Measurements from ENCODE around the gene SPTLC1. TPM values are rescaled to one million over a fixed set of nuclear protein-coding genes. Genes with fewer than 3 reads are reported as not detected.

SPTLC1 gene
- total RNA-seq, 4 donors from 2014 or later, result 124 to 132 (median 127) TPM

- Histone ChIP-seq H3K9me3 (no peaks in the 10 kb centered on the region), H3K27ac (no peak overlapping the region), H3K36me3 (peaks cover 5 to 18% of the 10 kb centered on the region in 2 donors), H3K4me1 (no peaks in the 10 kb centered on the region), H3K27me3 (no peaks in the 10 kb centered on the region), H3K4me3 (replicated peaks in 1 of 3) (no peak overlapping the region)
- intact Hi-C loops (cut with DNase I), result no loop called here
- DNase-seq, result no peak
- TF ChIP-seq CTCF (IDR thresholded peaks at IDR 0.05) (no peak), POLR2A (IDR thresholded peaks at IDR 0.05) (no peak)
- WGBS, 2 donors, result 94 to 96% methylated on average over 1 of the region's 1 CpG
Measured at GRCh38 chr9:92057226-92057625, 58.0 kb downstream of the SPTLC1 start.

GRCh38 chr9:92055624-92056023 lies 59.6 kb downstream of the SPTLC1 start:
- 76 to 88% methylated on average over 2 of the region's 2 CpGs for WGBS, 2 donors
- intact Hi-C loops (cut with DNase I), result no loop called here
- H3K36me3 ChIP-seq, result peaks cover 5 to 18% of the 10 kb centered on the region in 2 donors
- no peak for DNase-seq
- H3K4me3 ChIP-seq (replicated peaks in 1 of 3), result no peak overlapping the region
- no peak overlapping the region for H3K27ac ChIP-seq
- no peaks in the 10 kb centered on the region for H3K4me1 ChIP-seq
- no peaks in the 10 kb centered on the region for H3K27me3 ChIP-seq
- no peaks in the 10 kb centered on the region for H3K9me3 ChIP-seq
- no peak for TF ChIP-seq CTCF (IDR thresholded peaks at IDR 0.05)
- no peak for TF ChIP-seq POLR2A (IDR thresholded peaks at IDR 0.05)

- H3K9me3 ChIP-seq, result no peaks in the 10 kb centered on the region
Measured at GRCh38 chr9:92048924-92049625, 66.1 kb downstream of the SPTLC1 start.

GRCh38 chr9:92047500-92047899 lies 67.7 kb downstream of the SPTLC1 start:
- Histone ChIP-seq H3K36me3 (peaks cover 28 to 40% of the 10 kb centered on the region in 2 donors), H3K27me3 (no peaks in the 10 kb centered on the region)
- WGBS, 2 donors, result 95% methylated on average over 3 of the region's 3 CpGs

More at GRCh38 chr9:92048924-92049625, 66.1 kb downstream of the SPTLC1 start:
- Histone ChIP-seq H3K36me3 (peaks cover 19 to 26% of the 10 kb centered on the region in 2 donors), H3K27ac (no peak overlapping the region), H3K4me3 (replicated peaks in 1 of 3) (no peak overlapping the region), H3K27me3 (no peaks in the 10 kb centered on the region), H3K4me1 (no peaks in the 10 kb centered on the region)
- TF ChIP-seq POLR2A (IDR thresholded peaks at IDR 0.05), result no peak
- no peak for TF ChIP-seq CTCF (IDR thresholded peaks at IDR 0.05)
- 88 to 89% methylated on average over 12 of the region's 12 CpGs for WGBS, 2 donors
- no peak for DNase-seq
- intact Hi-C loops (cut with DNase I), result no loop called here

More at GRCh38 chr9:92047500-92047899, 67.7 kb downstream of the SPTLC1 start:
- H3K4me3 ChIP-seq (replicated peaks in 1 of 3), result no peak overlapping the region
- intact Hi-C loops (cut with DNase I), result no loop called here
- no peak overlapping the region for H3K27ac ChIP-seq
- no peaks in the 10 kb centered on the region for H3K4me1 ChIP-seq
- DNase-seq, result no peak
- no peaks in the 10 kb centered on the region for H3K9me3 ChIP-seq
- TF ChIP-seq CTCF (IDR thresholded peaks at IDR 0.05), result no peak
- no peak for TF ChIP-seq POLR2A (IDR thresholded peaks at IDR 0.05)
